Stimulated activated CD4-positive, alpha-beta T cell treated with anti-CD3 and anti-CD28 coated beads, Interleukin-1b, Interleukin-23, amount 100 ng/mL, for 1 hour (primary cell): ENCODE data around the gene IFITM10.

ENCODE experiments used
- DNase-seq, 2 donors: peaks; one replicate each; pipeline ENCODE4 v3.0.0-alpha.2; 2020; ENCODE audit warnings: low read depth in 2 of 2

IFITM10 gene

GRCh38 chr11:1752907-1753228, 2.5 kb upstream of the IFITM10 start:
- DNase-seq, result no peak

DNA sequence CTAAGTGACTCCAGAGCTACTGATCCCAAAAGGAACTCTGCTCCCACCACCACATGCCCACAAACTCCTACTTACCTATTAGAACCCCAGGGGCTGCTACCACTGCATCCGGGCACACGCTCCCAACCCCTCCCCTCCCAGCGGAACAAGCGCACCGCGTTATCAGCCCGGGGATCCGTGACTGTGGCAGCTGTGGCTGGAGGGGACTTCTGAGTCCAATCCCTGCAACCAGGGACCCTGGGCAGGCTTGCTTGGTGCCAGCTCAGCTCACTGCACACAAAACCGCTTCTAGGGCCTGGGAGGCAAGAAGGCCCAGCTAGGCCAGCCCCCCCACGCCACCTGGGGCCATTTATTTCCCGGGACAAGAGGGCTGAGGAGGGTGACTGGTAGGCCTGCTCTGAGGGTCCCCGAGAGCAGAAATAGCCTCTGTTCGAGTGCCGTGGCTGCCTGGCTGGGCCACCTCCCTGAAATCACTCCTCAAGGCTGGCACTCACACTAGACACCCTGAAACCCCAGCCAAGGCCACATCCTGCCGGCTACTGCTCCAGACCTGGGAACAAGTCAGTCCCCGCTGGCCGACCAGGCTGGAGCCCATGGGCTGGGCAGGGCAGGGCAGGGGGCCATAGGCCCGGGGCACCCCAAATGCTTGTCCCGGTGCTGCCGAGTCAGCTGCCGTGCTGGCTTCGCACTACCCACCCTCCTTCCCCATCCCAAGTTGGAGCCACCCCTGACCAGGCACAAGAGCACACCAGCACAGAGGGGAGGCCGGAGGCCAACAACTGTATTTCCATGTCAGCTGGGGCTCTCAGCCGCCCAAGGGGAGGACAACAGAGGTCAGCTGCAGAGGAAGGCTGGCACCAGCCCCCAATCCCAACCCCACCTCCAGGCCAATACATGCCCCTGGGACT, 1.9 kb upstream of the IFITM10 start:
- DNase-seq, result no peak

DNA sequence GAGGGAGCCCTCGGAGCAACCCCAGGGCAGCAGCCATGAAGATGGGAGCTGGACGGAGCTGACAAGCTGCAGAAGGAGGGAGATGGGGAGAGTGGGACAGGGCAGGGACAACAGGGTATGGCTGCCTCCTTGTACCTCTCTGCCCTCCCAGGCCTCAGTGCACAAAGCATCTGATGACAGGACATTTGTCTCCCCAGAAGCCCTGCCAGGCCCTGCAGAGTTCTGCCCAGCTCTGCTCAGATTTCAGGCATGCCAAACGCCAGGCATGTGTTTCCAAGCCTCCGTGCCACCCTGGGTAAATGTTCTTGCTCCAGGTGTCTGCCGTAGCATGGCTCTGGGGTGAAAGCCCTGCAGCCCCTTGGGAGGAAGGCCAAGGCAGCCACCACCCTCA, 1.1 kb upstream of the IFITM10 start:
- no peak for DNase-seq

- DNase-seq, result no peak
Observed at GRCh38 chr11:1750840-1751530, 590 bp upstream of the IFITM10 start.

DNA sequence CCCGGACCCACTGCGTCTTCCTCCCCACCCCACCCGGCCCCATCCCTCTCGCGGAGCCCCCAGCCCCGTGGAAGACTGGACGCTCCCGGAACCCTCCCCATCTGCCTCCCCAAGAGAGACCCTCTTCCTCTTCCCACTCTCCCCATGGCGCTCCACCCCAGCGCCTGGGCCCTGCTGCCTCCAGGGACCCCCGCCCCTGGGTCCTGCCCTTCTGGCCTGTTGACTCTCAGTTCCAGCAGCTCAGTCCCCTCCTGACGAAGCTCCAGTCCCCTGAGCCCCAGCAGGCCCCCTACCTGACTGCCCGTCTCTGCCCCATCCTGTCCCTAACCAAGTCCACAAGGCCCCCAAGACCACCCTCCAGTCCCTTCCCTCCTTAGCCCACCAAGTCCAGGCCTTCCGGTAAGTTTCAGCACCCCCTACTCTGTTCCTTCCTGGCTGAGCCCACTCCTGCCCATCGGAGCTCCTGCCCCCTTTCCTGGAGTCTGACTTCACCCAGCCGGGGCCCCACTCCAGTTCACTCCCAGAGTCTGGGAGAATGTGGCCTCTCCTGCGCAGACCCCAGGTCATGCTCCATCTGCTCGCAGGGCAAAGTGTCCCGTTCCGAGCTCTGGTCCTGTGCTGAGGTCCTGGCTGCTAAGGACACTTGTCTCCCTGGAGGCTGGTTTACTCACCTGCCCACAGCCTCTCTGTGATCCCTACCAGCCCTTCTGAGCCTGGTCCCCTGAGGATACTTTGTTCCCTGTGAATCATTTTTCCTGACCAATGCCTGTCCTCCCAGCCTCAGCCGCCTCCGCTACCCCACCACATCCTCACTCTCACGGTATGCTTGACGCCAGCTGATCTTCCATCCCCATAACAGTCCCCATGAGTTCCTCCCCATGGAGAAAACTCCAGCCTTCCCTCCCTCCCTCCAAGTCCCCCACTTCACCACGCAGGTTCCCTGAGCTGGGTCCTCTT, 722 bp downstream of the IFITM10 start:
- DNase-seq, result no peak

DNA sequence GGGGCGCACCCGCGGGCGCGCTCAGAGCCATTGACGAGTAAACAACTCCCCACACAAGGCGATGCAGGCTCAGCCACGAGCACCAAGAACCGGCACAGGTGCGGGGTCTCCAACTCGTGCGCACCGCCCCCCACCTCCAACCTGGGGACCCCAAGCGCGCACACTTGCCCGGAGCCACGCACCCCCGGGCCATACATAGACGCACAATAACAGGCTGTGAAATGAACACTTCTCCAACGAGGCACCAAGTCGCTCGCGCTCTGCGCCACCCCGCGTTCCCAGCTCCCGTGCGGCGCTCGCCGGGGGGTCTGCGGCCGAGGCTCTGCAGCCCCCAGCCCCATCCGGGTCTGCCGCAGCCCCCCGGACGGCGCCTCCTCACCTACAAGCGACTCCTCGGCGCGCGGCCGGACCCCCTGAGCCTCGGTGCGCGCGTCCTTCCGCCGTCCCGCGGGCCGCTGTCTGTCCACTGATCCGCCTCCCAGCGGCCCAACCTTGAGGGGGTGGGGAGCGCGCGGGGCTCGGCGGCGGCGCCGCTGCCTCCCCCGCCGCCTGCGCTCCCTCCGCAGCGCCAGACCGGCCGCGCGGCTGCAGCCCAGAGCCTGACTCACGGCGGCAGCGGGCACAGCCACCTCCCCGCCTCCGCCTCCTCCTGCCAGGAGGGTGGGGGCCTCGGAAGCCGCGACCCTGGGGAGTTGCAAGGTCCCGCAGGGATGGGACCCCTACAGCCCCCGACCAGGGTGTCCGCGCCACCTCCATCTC, 1.6 kb downstream of the IFITM10 start:
- DNase-seq, result no peak

- no peak for DNase-seq
Observed at GRCh38 chr11:1747753-1748635, 2.4 kb downstream of the IFITM10 start.

- no peak for DNase-seq
Observed at GRCh38 chr11:1746956-1747752, 3.2 kb downstream of the IFITM10 start.

- DNase-seq, result no peak
Observed at GRCh38 chr11:1746511-1746931, 3.9 kb downstream of the IFITM10 start.

GRCh38 chr11:1745701-1746320, 4.6 kb downstream of the IFITM10 start:
- no peak for DNase-seq

GRCh38 chr11:1744891-1745700, 5.3 kb downstream of the IFITM10 start:
- DNase-seq, result no peak

DNA sequence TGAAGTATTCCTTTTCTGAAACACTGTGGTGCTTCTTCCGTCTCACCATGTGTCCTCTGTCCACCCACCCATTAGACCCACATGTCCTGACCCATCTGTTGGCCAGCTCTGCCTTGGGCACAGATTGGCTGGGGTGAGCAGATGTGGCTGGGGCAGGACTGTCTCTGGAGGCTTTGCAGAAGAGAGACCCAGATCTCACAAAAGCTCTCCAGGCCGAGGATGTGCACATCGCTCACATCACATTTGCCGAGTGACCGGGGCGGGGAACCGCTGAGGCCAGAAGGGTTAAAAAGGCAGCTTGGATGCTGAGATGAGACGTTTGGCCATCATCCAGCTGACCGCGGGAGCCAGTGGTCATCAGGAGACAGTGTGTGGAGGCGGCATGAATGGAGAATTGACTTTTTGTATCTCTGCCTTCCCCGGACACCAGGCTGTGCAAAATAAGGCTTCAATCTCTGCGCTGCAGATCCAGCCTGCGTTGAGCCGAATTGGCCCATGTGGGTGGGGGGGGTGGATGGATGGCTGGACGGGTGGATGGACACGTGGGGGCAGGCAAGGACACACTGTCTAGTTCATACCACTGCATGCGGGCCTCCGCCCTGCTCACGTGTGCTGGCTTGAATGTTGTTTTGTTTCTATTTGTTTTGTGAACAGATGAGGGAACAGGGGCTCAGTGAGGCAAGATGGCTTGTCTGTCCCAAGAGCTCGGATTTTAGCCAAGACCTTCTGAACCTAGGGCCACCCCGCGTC, 6.1 kb downstream of the IFITM10 start:
- no peak for DNase-seq

GRCh38 chr11:1743585-1744136, 6.7 kb downstream of the IFITM10 start:
- DNase-seq, result no peak

GRCh38 chr11:1742869-1743584, 7.4 kb downstream of the IFITM10 start:
- DNase-seq, result no peak

DNA sequence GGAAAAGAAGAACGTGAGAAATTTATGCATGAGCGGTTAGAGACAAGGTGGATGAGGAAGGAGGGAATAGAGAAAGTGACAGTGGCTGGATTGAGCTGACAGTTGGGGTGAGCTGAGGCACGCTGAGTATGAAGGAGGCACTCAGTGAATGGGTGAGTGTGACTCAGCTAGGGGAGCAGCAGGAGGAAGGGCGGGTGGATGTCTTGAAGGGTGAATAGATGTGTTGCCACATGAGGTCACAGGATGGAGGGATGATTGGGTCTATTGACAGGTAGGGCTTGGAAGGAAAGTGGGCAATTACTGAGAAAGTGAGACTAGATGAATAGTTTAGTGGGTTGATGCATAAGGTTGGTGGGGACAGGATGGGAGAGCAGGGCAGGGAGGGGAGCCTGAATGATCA, 8.0 kb downstream of the IFITM10 start:
- no peak for DNase-seq

GRCh38 chr11:1741741-1742140, 8.7 kb downstream of the IFITM10 start:
- DNase-seq, result no peak
